Eye (tissue), 1 donor: ENCODE results near the gene CD164L2.
"Not testable (repeated sequence)": the region's sequence is repeated elsewhere in the genome, so short reads cannot be mapped to it uniquely, and the experiment has no call there.

Experiments
- DNase-seq: peaks from one replicate; pipeline ENCODE4 v3.0.0-alpha.2; 2015

CD164L2 gene

DNA sequence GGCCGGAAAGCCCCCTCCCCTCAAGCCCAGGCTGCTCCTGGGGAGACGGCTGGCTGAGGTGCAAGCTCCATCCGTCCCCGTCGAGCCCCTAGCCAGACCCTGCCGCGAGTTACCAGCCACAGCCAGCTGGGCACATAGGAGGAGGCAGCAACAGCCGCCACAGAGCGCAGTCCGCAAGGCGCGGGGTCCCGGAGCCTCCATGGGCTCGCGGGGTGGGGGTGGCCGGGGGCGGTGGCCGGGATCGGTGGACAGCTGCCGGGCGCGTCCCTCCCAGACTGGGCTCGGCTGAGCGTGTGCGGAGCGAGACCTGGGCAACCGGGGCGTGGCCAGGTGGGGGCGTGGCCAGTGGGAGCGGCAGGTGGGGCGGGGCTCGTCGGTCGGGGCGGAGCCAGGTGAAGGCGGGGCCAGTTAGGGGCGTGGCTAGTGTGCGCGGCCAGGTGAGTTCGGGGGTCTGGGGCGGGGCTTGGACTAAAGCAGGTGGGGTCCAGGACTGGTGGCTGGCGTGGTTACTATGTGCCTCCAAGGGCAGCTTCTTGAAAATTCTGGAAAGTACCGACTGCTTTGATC is at the start of gene CD164L2:
TSS of gene CD164L2 (minus strand) at position 295 of the 567 bp plus-strand sequence. CDS start at position 201, 94 bp downstream.
- DNase-seq = peak; percentile 39

DNA sequence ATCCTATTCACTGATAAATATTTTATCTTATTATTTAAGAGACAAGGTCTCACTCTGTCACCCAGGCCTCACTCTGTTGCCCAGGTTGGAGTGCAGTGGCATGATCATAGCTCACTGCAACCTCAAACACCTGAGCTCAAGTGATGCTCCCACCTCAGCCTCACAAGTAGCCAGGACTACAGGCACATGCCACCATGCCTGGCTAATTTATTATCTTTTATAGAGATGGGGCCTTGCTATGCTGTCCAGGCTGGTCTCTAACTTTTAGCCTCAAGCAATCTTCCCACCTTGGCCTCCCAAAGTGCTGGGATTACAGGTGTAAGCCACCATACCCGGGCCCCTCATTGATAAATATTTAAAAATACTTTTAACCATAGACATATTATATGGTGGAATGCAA is 49.6 kb upstream of the CD164L2 start:
- DNase-seq = not testable (repeated sequence)

DNA sequence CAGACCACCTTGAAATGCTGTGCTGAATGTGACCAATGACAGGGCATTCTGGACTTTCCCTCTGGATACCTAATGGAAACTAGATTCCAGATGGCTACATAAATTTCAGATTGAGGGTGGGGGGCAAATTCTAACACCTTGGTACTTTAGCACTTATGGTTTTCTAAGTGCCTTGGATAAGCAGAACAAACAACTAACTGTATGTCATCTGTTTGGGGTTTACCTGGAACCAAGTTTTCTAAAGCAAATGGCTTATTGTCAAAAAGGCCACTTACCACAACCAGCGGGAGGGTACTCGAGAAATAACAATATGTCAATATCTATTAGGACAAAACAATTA is 48.4 kb upstream of the CD164L2 start:
- no peak for DNase-seq

DNA sequence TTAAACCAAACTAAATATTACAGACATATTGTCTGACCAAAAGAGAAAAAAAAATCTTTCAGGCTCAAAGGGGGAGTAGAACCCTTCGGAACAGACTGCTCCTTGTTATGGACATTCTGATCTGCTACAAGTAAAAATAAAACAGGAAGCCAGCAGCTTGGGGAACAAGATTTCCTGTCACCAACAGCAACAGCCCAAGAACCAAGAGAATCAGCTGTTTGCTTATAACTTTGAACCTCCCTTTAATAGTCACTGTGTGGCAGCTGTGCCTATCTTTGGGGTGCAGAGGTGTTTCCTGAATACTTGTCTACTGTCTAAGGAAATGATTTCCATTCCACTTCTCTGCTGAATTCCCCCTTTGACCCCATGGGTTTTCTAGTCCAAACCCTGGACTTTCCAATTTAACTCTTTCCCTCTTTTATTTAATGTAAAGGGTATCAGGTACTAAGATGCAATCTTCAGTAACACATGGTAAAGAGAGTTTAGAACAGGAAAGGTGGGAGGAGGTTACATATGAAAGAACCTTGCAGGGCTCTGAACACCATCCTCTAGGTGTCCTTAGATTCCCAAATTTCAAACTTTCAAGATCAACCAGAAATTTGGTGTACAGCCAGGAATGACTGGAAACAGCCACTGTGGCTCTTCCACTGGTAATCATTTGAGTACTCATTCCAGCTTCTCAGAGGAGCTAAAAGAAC is 47.9 kb upstream of the CD164L2 start:
- DNase-seq = peak; percentile 17

GRCh38 chr1:27429029-27429425 is 45.9 kb upstream of the CD164L2 start:
- peak; percentile 12 for DNase-seq

DNA sequence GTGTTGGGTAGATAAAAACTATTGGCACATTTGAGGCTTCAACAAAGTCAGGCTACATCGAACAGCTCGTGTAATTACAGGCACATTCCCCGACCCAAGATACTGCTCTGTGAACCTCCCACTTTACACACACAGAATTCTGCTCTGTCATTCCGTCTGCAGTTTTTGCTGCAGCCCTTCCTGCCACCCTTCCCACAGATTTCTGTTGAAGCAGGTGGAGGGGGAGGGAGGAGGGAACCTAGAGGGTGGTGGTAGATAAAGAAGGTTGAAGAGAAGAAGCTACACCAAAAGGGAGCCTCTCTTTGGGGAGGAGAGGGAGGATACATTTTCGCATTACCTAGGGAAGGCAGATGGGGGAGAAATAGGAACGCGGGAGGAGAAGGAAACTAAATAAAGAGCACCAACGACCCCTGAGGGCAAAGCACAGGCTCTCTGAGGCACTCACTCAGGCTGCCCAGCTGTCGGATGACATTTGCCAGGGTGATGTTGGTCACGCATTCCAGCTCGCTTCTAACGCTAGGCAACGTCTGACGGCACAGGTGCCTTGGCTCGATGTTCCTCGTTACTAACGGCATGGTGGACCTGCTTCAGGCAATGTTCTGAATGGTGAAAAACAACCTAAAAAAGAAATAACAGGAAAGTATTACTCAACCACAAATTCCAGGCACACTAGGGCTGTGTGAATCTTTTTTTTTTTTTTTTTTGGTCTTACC is 45.3 kb upstream of the CD164L2 start:
- DNase-seq = peak; percentile 59

DNA sequence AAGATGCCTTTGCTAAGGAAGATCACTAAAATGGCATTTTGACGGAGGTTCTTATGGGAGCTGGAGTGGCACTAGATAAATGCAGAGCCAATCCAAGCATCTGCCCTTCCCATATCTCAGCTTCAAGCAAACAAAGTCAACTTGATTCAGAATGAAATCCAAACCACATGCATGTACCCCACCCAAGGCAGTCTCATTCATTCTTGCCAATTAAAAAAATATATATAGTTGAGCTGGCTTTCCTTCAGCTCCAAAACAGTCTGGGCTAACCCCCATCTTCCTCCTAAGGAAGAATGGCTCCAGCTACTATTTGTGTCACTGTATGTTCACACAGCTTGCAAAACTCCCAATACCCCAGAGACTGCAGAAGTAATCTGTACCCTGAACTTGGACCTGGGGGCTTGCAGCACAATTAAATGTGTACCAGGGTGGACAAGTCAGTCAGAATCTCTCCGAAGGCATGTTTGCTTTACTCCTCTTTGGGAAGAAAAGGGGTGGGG is 44.7 kb upstream of the CD164L2 start:
- DNase-seq = peak; percentile 32

DNA sequence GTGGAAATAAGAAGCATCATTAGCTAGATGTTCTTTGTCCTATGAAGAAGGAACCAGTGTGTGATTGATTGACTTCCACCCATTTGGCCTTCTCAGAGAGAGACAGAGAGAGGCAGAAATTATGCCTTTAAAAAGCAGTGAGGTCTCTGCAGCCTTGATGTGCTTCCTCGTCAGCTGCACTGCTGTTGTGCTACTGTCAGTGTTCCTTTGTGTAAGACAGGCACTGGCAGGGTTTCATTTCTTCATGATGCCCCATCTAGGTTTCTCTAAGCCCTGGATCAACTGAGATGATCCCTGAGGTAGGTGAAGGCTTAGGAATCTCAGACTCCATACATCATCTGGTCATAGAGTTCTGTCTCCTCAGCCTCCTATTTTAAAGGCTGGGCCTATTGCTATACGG is 44.2 kb upstream of the CD164L2 start:
- no peak for DNase-seq

DNA sequence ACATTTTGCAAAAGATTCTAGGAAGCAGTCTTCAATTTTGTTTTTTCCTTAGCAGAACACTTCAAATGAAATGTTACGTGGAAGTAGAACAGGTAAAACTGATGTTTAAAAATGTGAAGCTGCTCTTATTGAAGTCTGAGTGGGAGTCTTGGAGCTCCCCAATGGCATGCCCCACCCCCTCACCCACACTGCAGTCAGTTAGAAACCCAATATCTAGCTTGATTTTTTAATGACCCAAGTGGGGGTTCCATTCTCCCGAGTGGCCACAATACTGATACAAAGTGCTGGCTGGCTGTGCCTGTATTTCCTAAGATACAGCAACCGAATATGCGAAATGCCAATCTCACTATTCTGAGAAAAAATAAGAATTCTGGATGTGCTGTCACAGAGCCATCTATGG is 40.6 kb upstream of the CD164L2 start:
- DNase-seq = no peak

DNA sequence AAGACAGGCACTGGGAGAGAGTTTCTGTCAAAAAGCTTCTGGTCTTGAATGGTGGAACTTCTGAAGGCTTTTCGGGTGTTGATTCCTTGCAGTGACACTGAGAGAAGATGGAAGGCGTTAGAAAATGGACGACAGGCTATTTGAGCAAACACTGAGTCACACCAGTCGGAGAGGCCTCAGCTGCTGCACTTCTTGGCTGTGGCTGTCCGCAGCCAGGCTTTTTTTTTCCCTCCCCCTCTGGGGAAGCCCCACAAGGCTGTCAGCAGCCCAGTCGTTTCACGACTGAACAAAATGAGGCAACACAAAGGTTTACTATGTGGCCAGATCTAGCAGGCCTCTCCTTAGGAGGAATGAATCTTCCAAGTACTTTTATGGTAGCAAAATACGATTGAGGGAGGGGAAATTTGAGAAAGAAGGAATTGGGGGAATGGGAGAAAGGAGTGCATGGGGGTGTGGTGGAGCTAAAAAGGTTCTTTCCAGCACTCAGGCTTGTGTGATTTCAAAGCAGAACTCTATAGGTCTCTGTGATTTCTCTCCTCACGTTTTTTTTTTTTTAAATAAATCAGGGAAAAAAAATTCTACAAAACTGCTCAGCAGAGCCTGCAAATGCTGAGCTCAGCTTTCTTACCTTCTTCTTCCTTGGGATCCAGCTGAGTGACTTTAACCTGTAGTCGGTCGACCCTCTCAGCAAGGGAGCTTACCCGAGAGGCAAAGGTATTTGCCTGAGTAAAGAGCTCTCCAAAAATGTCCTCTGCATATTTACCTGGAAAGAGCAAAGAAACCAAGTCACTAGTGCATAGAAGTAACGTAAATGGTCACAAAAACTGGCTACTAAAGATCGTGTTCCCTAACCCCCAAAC is 35.4 kb upstream of the CD164L2 start:
- peak; percentile 59 for DNase-seq

DNA sequence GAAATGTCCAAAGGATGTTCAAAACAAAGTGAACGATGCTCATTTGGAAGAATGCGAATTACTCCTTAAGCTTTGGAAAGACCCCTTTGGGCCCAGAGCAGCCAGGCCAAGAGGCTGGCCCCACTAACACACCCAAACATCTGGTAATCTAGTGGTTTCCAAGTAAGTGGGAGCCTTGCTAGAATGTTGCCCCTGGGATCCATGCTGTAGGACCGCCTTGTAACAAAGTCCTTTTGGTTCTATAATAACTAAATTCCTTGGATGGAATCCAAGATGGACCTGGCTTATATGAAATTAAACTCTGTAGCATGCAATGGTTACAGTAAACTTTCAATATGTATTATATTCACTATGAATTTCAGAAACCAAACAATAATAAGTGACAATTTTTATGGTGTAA is 34.6 kb upstream of the CD164L2 start:
- no peak for DNase-seq

GRCh38 chr1:27416387-27417111 is 33.4 kb upstream of the CD164L2 start:
- DNase-seq = peak; percentile 67

GRCh38 chr1:27414091-27414490 is 31.0 kb upstream of the CD164L2 start:
- DNase-seq = no peak

- DNase-seq = no peak
Measured at GRCh38 chr1:27413004-27413403, 29.9 kb upstream of the CD164L2 start.

DNA sequence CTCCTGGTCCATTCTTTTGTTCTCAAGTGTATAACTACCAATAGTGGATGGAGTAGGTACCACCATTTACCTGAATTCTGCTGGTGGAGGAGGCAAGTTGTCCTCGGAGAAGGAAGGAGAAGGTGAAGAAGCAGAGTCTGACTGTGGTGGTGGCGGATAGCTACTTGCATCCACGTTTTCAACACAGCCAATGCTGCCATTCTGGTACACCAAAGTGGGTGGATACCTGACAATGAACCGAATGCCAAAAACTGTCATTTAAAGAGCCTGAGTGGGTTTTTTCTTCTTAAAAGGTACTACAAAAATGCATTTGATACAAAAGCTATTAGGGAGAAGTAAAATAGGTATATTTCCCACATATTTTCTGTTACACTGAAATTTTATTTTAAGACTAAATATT is 29.4 kb upstream of the CD164L2 start:
- DNase-seq = no peak

GRCh38 chr1:27410709-27411108 is 27.6 kb upstream of the CD164L2 start:
- DNase-seq = no peak

- no peak for DNase-seq
Measured at GRCh38 chr1:27409669-27410068, 26.5 kb upstream of the CD164L2 start.

GRCh38 chr1:27408151-27408550 is 25.0 kb upstream of the CD164L2 start:
- no peak for DNase-seq

GRCh38 chr1:27406791-27407190 is 23.7 kb upstream of the CD164L2 start:
- DNase-seq = not testable (repeated sequence)

GRCh38 chr1:27406362-27406680 is 23.2 kb upstream of the CD164L2 start:
- DNase-seq = peak; percentile 23

- peak; percentile 70 for DNase-seq
Measured at GRCh38 chr1:27405598-27406361, 22.6 kb upstream of the CD164L2 start.

DNA sequence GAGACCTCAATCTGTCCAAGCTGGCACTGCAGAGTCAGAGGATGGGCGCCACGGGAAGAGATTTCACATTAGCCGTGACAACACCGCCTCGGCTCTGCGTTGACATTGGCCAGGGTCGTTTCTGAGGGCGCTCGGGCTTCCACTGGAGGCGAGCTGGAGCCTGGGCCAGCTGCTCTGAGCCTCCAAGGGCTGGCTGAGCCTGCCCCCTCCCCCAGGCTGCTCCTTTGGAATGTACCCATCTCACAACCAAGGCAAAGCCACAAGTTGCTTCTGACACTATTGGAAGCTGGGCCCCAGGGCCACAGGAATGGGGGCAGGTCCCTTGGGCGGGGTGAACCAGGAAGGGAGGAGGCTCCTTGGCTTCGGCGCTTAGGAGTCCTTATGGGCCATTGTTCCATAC is 21.9 kb upstream of the CD164L2 start:
- peak; percentile 66 for DNase-seq
